Mesendoderm (in vitro differentiated cells): ENCODE results near the gene TM2D1.
A peak's percentile ranks its signal among the peaks of the same experiment; 100 is the strongest.

Source experiments
- DNase-seq: peaks from one replicate; pipeline ENCODE4 v3.0.0; 2013
- H2AK5ac ChIP-seq: 2 replicates; pipeline ENCODE4 v1.6.1; 2013; ENCODE audit warnings: low read length, inconsistent platforms
- H2BK120ac ChIP-seq: 2 replicates; pipeline ENCODE4 v1.6.1; 2013; ENCODE audit warnings: low read depth, mild to moderate bottlenecking, low read length, moderate library complexity, mixed read lengths
- H2BK15ac ChIP-seq: replicated peaks from 2 replicates; pipeline ENCODE4 v1.6.1; 2013; ENCODE audit warnings: low read depth, mild to moderate bottlenecking, moderate library complexity
- H2BK5ac ChIP-seq: 2 replicates; pipeline ENCODE4 v1.6.1; 2013; ENCODE audit warnings: low read length, inconsistent platforms
- H3K18ac ChIP-seq: 2 replicates; pipeline ENCODE4 v1.6.1; 2013; ENCODE audit warnings: mild to moderate bottlenecking, low read length, mixed read lengths
- H3K23ac ChIP-seq: one replicate; pipeline ENCODE4 v1.6.1; 2013; ENCODE audit warnings: low read length
- H3K27ac ChIP-seq: 2 replicates; pipeline ENCODE4 v1.5.1; 2013; ENCODE audit warnings: low read depth, mild to moderate bottlenecking, inconsistent platforms, low read length, moderate library complexity
- H3K27me3 ChIP-seq: 2 replicates; pipeline ENCODE4 v1.6.1; 2013; ENCODE audit warnings: low read length, control low read depth, mild to moderate bottlenecking, inconsistent platforms; ENCODE audit not compliant: insufficient read depth, poor library complexity
- H3K36me3 ChIP-seq: 2 replicates; pipeline ENCODE4 v1.6.1; 2013; ENCODE audit warnings: low read length, inconsistent platforms; ENCODE audit not compliant: control insufficient read depth, insufficient read depth
- H3K4ac ChIP-seq: one replicate; pipeline ENCODE4 v1.6.1; 2013; ENCODE audit warnings: low read depth, mild to moderate bottlenecking, low read length, moderate library complexity
- H3K4me1 ChIP-seq: 2 replicates; pipeline ENCODE4 v1.6.1; 2013; ENCODE audit warnings: low read depth, low read length, inconsistent platforms; ENCODE audit not compliant: control insufficient read depth
- H3K4me2 ChIP-seq: 2 replicates; pipeline ENCODE4 v1.6.1; 2013; ENCODE audit warnings: low read length
- H3K4me3 ChIP-seq: 2 replicates; pipeline ENCODE4 v1.5.1; 2013; ENCODE audit warnings: mild to moderate bottlenecking, low read length
- H3K56ac ChIP-seq: one replicate; pipeline ENCODE4 v1.6.1; 2013; ENCODE audit warnings: low read length
- H3K79me1 ChIP-seq: 2 replicates; pipeline ENCODE4 v1.6.1; 2013; ENCODE audit warnings: low read length, inconsistent platforms
- H3K79me2 ChIP-seq: 2 replicates; pipeline ENCODE4 v1.6.1; 2013; ENCODE audit warnings: mild to moderate bottlenecking, low read length; ENCODE audit not compliant: control insufficient read depth, insufficient read depth
- H3K9ac ChIP-seq: 2 replicates; pipeline ENCODE4 v1.6.1; 2013; ENCODE audit warnings: low read length, inconsistent platforms
- H4K5ac ChIP-seq: one replicate; pipeline ENCODE4 v1.6.1; 2013; ENCODE audit warnings: low read length
- H4K8ac ChIP-seq: one replicate; pipeline ENCODE4 v1.6.1; 2013; ENCODE audit warnings: low read depth, mild to moderate bottlenecking, control low read depth, low read length, moderate library complexity
- WGBS: extraction: QIAGEN DNeasy Blood & Tissue Kit; methylation state at CpG from one replicate; pipeline ENCODE4 v1.1.7; 2013; ENCODE audit warnings: low lambda C conversion rate, missing lambda C conversion rate; ENCODE audit not compliant: insufficient coverage; ENCODE audit errors: extremely low coverage; 5-methylcytosine and 5-hydroxymethylcytosine counted together

The TM2D1 gene

DNA sequence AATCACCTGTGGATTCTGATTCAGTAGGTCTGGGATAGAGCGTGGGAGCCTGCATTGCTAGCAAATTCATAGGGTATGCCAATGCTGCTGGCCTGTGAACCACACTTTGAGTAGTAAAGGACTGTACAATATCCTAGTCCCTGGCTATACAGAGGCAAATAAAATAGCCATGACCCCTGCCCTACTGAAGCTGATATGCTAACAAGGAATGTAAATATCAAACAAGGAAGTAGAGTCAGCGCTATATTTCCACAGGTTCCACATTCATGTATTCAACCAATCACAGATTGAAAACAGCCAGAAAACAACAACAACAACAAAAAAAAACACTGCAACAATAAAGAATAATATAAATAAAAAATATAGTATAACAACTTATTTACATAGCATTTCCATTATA, 77.8 kb downstream of the TM2D1 start:
- no peak overlapping the region for H3K4me2 ChIP-seq
- no peak overlapping the region for H3K27ac ChIP-seq
- H3K79me2 ChIP-seq = no peaks in the 10 kb centered on the region
- H2BK5ac ChIP-seq = no peak overlapping the region
- no peak overlapping the region for H3K56ac ChIP-seq
- no peak overlapping the region for H3K4me3 ChIP-seq
- H2BK120ac ChIP-seq = no peak overlapping the region
- H4K8ac ChIP-seq = no peak overlapping the region
- H3K4me1 ChIP-seq = peaks cover 2% of the 10 kb centered on the region
- no peak for DNase-seq
- H3K79me1 ChIP-seq = no peaks in the 10 kb centered on the region
- no peak overlapping the region for H3K9ac ChIP-seq
- no peak overlapping the region for H3K18ac ChIP-seq
- H2BK15ac ChIP-seq = no peak overlapping the region
- WGBS = no CpG with 5 or more reads among the region's 2 CpGs
- no peaks in the 10 kb centered on the region for H3K36me3 ChIP-seq
- H3K23ac ChIP-seq = no peak overlapping the region
- no peak overlapping the region for H4K5ac ChIP-seq
- no peak overlapping the region for H2AK5ac ChIP-seq
- no peaks in the 10 kb centered on the region for H3K27me3 ChIP-seq
- H3K4ac ChIP-seq = no peak overlapping the region

DNA sequence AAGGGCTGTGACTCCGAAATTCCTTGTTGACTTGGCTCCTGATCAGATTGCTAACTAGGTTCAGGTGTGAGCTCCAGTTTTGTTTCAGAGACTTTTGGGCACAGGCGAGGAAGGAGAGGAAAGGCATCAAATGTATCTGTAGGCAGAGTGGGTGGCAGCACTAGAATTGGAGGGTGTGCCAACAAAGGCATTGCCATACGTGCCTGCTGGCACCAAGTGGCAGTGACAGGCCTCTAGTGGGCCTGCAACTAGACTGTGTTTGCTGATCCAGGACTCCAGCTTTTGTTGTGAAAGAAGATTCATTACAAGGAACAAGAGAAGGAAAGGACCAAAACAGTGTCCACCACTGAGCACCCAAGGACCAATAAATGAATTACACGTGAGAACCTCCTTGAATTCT, 79.5 kb downstream of the TM2D1 start:
- WGBS = no CpG with 5 or more reads among the region's 4 CpGs
- Histone ChIP-seq H3K23ac (no peak overlapping the region), H2BK120ac (no peak overlapping the region), H3K4ac (no peak overlapping the region), H3K4me1 (peaks cover 2% of the 10 kb centered on the region), H4K5ac (no peak overlapping the region), H3K4me3 (no peak overlapping the region), H3K4me2 (no peak overlapping the region), H3K79me2 (no peaks in the 10 kb centered on the region), H3K18ac (no peak overlapping the region), H2BK5ac (no peak overlapping the region), H3K9ac (no peak overlapping the region), H2BK15ac (no peak overlapping the region), H3K36me3 (no peaks in the 10 kb centered on the region), H3K79me1 (no peaks in the 10 kb centered on the region), H4K8ac (no peak overlapping the region), H2AK5ac (no peak overlapping the region), H3K56ac (no peak overlapping the region), H3K27ac (no peak overlapping the region), H3K27me3 (no peaks in the 10 kb centered on the region)
- DNase-seq = no peak

DNA sequence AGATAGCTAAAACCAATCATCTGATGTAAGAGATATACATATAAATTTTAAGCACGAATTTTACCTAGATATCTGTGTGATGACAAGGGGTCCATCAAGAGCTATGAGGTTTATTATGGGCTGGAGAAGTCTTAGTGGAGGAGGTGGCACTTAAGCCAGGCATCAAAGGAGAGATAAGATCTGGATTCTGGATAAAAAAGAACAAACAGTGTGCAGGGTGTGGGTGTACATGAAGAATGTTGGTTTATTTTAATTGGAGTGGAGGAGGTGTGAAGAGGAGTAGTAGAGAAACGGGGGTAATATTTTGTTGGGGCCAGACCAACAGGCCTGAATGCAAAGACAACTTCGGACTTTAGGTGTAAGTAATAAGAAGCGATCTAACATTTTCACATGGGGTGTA, 80.6 kb downstream of the TM2D1 start:
- Histone ChIP-seq H4K8ac (no peak overlapping the region), H3K79me1 (no peaks in the 10 kb centered on the region), H3K56ac (no peak overlapping the region), H3K4me3 (no peak overlapping the region), H3K23ac (no peak overlapping the region), H2BK5ac (no peak overlapping the region), H4K5ac (no peak overlapping the region), H3K36me3 (no peaks in the 10 kb centered on the region), H2BK15ac (no peak overlapping the region), H3K79me2 (no peaks in the 10 kb centered on the region), H2BK120ac (no peak overlapping the region), H3K27ac (no peak overlapping the region), H3K9ac (no peak overlapping the region), H3K4me1 (peaks cover 2% of the 10 kb centered on the region), H3K4me2 (no peak overlapping the region), H3K27me3 (no peaks in the 10 kb centered on the region), H3K18ac (no peak overlapping the region), H3K4ac (no peak overlapping the region), H2AK5ac (no peak overlapping the region)
- 100% methylated on average over 1 of the region's 4 CpGs for WGBS
- no peak for DNase-seq

DNA sequence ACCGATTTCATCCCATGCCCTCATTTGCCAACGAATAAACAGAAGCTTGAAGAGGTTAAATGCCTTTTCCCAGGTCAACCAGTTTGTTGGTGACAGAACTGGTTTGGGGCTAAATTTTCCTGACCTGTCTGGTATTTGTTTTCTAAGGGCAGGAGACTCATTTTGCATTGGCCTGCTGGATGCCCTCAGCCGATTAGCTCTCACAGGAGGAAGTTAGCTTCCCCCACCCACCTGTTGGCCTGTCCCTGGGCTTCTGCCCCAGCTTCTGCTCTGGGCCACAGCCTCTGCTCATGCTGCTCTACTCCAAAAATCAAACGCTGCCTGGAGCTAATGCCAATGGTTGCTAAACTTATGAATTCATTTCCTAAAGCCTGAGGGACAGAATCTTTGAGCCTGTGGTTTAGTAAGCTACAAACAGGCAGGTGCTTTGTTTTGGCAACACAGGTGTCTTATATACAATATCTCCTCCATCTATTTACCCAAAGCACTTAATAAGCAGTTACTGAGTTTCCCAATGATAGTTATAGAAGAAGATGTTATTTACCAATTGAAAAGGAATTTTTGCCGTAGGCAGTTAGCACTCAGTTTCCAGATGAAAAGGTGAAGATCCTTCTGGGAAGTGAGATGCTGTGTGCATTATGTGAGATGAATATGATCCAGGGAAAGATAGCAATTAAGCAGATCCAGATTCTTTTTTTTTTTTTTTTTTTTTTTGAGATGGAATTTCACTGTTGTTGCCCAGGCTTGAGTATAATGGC, 82.3 kb downstream of the TM2D1 start:
- Histone ChIP-seq H2BK5ac (no peak overlapping the region), H2AK5ac (no peak overlapping the region), H4K8ac (no peak overlapping the region), H3K4me3 (no peak overlapping the region), H3K9ac (no peak overlapping the region), H3K27ac (no peak overlapping the region), H2BK120ac (no peak overlapping the region), H3K56ac (no peak overlapping the region), H3K36me3 (no peaks in the 10 kb centered on the region), H3K23ac (no peak overlapping the region), H3K18ac (no peak overlapping the region), H4K5ac (no peak overlapping the region), H3K27me3 (no peaks in the 10 kb centered on the region), H2BK15ac (no peak overlapping the region), H3K4me2 (no peak overlapping the region), H3K79me2 (no peaks in the 10 kb centered on the region), H3K4me1 (peaks cover 2% of the 10 kb centered on the region), H3K79me1 (no peaks in the 10 kb centered on the region), H3K4ac (no peak overlapping the region)
- WGBS = no CpG with 5 or more reads among the region's 5 CpGs
- peak; percentile 50 for DNase-seq

DNA sequence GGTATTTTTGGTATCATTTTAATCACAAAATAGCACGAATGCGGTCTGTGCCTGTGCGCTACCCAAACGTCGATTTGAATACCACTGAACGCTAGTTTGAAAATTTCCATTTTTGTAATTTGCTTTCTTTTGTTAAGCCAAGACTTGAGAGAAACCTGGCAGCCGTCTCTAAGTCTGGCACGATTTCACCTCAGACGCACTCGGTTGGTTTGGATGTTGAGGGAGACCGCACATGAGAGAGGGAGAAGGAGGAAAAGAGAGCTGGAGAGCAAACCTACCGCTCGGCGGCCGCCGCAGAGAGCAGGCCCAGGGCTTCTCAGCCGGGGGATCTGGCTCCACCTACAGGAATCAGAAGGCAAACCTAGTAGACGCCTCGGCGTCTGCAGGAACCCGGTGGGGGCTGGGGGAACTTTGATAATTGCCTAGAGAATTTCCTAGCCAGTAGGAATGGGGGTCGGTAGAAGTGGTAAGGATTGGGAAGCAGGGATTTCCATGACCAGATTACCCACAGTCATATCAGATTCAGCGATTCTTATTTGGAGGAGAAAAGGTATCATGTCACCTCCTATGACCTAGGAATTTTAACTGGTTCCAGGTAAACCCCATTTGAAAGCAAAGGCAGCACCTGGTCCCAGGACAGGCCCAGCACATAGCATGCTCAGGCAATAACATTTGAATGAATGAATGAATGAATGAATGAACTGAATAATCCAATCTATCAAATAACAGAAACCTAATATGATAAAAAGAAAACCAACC, 83.2 kb downstream of the TM2D1 start:
- Histone ChIP-seq H3K4ac (no peak overlapping the region), H3K4me1 (peaks cover 5% of the 10 kb centered on the region), H4K5ac (no peak overlapping the region), H3K4me2 (no peak overlapping the region), H3K79me1 (no peaks in the 10 kb centered on the region), H3K27me3 (no peaks in the 10 kb centered on the region), H3K56ac (peak overlapping the region; percentile 30), H2BK15ac (no peak overlapping the region), H3K36me3 (no peaks in the 10 kb centered on the region), H4K8ac (no peak overlapping the region), H3K79me2 (no peaks in the 10 kb centered on the region), H2BK120ac (no peak overlapping the region), H3K4me3 (no peak overlapping the region), H3K18ac (no peak overlapping the region), H3K23ac (no peak overlapping the region), H3K9ac (no peak overlapping the region), H3K27ac (no peak overlapping the region), H2AK5ac (no peak overlapping the region), H2BK5ac (no peak overlapping the region)
- peak; percentile 84 for DNase-seq
- WGBS = no CpG with 5 or more reads among the region's 23 CpGs
